Measurements from ENCODE around the gene ACER1.

The ACER1 gene

DNA sequence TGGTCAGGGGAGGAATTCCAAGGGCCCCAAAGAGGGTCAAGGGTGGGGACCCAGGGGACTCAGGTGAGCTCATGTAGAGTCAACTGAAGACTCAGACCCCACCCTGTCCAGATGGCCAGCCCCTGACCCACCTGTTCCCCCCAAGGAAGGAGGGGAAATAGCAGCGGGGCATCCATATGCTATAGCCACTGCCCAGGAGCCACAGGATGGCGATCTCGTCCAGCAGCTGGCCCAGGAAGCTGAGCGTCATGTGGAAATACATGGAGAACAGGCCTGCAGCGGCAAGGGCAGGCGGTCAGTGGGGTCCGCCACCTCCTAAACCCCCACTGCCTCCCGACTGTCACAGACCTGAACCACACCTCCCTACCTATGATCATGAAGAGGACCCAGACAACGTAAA, 21.4 kb downstream of the ACER1 start:
- TF ChIP-seq TAF1 (IDR thresholded peaks at IDR 0.05; ENCODE audit: borderline replicate concordance, insufficient read depth, low read length): no peak
- TF ChIP-seq SIN3A (IDR thresholded peaks at IDR 0.05; ENCODE audit: borderline replicate concordance, insufficient read depth, low read length): no peak
- no peak for TF ChIP-seq POLR2AphosphoS5 (IDR thresholded peaks at IDR 0.05; ENCODE audit: low read depth, low read length)
- TF ChIP-seq FOXP2 (optimal IDR thresholded peaks at IDR 0.05; ENCODE audit: borderline replicate concordance, extremely low read depth, extremely low read length, insufficient read depth): no peak
- TF ChIP-seq, protein P1, sequence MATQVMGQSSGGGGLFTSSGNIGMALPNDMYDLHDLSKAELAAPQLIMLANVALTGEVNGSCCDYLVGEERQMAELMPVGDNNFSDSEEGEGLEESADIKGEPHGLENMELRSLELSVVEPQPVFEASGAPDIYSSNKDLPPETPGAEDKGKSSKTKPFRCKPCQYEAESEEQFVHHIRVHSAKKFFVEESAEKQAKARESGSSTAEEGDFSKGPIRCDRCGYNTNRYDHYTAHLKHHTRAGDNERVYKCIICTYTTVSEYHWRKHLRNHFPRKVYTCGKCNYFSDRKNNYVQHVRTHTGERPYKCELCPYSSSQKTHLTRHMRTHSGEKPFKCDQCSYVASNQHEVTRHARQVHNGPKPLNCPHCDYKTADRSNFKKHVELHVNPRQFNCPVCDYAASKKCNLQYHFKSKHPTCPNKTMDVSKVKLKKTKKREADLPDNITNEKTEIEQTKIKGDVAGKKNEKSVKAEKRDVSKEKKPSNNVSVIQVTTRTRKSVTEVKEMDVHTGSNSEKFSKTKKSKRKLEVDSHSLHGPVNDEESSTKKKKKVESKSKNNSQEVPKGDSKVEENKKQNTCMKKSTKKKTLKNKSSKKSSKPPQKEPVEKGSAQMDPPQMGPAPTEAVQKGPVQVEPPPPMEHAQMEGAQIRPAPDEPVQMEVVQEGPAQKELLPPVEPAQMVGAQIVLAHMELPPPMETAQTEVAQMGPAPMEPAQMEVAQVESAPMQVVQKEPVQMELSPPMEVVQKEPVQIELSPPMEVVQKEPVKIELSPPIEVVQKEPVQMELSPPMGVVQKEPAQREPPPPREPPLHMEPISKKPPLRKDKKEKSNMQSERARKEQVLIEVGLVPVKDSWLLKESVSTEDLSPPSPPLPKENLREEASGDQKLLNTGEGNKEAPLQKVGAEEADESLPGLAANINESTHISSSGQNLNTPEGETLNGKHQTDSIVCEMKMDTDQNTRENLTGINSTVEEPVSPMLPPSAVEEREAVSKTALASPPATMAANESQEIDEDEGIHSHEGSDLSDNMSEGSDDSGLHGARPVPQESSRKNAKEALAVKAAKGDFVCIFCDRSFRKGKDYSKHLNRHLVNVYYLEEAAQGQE (IDR thresholded peaks at IDR 0.05; ENCODE audit: insufficient read depth in 1 of 2, low read depth in 2 of 2, low read length in 2 of 2): no peak

DNA sequence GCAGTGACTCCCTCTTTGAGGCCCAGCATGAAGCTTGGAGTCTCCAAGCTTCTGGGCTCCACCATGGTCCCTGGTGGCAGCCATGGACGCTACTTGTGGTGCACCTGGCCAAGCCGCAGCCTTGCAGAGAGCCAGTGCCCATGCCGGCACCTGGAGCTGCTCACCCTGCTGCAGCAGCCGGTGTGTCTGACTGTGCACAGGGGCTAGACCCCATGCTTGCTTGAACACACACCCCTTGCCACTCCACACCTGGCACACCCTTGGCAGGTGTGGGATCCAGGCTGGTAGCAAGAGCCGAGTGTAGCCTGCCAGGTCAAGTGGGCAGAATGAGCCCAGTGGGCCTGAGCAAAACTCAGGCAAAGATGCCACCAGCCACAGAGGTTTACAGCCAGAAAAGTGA, 35.0 kb downstream of the ACER1 start:
- TF ChIP-seq FOXP2 (optimal IDR thresholded peaks at IDR 0.05; ENCODE audit: borderline replicate concordance, extremely low read depth, extremely low read length, insufficient read depth): no peak
- TF ChIP-seq, protein P1 (IDR thresholded peaks at IDR 0.05; ENCODE audit: insufficient read depth in 1 of 2, low read depth in 2 of 2, low read length in 2 of 2): no peak
- TF ChIP-seq SIN3A (IDR thresholded peaks at IDR 0.05; ENCODE audit: borderline replicate concordance, insufficient read depth, low read length): no peak
- TF ChIP-seq POLR2AphosphoS5 (IDR thresholded peaks at IDR 0.05; ENCODE audit: low read depth, low read length): no peak
- TF ChIP-seq TAF1 (IDR thresholded peaks at IDR 0.05; ENCODE audit: borderline replicate concordance, insufficient read depth, low read length): no peak

DNA sequence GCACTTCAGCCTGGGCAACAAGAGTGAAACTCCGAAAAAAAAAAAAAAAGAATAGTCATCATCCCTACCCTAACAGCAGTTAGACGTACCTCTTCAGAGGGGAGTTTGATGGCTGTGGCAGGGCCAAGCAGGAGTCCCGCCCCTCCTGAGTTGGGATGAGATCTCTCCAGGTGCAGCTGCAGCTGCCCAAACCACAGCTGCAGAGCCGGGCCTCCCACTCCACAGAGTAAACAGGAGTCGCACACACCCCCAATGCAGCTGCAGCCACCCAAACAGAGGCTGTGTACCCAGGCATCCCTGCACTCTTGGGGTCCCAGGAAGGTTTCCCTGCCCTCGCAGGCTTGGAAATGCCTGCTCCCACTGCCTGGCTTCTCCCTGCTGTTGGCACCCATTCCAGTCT, 36.2 kb downstream of the ACER1 start:
- TF ChIP-seq, protein P1 (IDR thresholded peaks at IDR 0.05; ENCODE audit: insufficient read depth in 1 of 2, low read depth in 2 of 2, low read length in 2 of 2): no peak
- TF ChIP-seq SIN3A (IDR thresholded peaks at IDR 0.05; ENCODE audit: borderline replicate concordance, insufficient read depth, low read length) (no peak), POLR2AphosphoS5 (IDR thresholded peaks at IDR 0.05; ENCODE audit: low read depth, low read length) (no peak), TAF1 (IDR thresholded peaks at IDR 0.05; ENCODE audit: borderline replicate concordance, insufficient read depth, low read length) (no peak), FOXP2 (optimal IDR thresholded peaks at IDR 0.05; ENCODE audit: borderline replicate concordance, extremely low read depth, extremely low read length, insufficient read depth) (no peak)

DNA sequence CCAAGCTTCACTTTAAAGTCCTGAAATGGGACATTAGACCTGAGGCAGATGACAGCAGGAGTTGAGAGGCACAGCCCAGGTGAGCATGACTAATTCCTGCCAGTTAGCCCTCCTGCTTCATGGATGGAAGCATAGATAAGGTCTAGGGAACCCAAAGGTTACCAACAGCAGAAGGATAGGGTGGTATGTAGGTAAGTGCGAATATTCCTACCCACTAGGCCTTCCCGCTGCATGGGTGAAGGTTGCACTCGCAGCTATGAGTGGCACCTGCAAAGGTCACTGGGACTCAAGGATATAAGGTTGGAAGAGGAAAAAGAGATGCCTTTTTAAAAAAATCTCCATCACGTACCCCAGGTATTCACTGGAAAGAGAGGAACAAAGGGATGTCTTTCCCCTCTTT, 41.4 kb downstream of the ACER1 start:
- no peak for TF ChIP-seq POLR2AphosphoS5 (IDR thresholded peaks at IDR 0.05; ENCODE audit: low read depth, low read length)
- no peak for TF ChIP-seq SIN3A (IDR thresholded peaks at IDR 0.05; ENCODE audit: borderline replicate concordance, insufficient read depth, low read length)
- no peak for TF ChIP-seq FOXP2 (optimal IDR thresholded peaks at IDR 0.05; ENCODE audit: borderline replicate concordance, extremely low read depth, extremely low read length, insufficient read depth)
- TF ChIP-seq, protein P1 (IDR thresholded peaks at IDR 0.05; ENCODE audit: insufficient read depth in 1 of 2, low read depth in 2 of 2, low read length in 2 of 2): no peak
- no peak for TF ChIP-seq TAF1 (IDR thresholded peaks at IDR 0.05; ENCODE audit: borderline replicate concordance, insufficient read depth, low read length)

DNA sequence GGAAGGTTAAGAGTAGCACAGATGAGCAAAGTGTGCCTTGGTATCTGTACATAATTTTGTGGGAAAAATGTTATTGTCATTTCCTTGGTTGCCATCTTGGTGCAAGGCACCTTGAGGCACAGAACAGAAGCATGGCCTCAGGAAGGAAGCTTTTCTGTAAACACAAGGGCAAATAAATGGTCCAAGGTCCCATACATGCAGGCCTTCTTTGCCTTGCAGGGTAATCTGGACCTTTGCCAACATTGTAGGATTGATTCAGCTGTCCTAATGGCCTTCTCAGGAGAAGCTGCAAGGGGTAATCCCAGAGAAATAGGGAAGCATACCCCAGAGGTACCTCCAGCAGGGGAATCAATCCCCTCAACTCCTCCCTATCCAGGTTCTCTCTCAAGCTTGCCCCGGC, 44.7 kb downstream of the ACER1 start:
- TF ChIP-seq TAF1 (IDR thresholded peaks at IDR 0.05; ENCODE audit: borderline replicate concordance, insufficient read depth, low read length) (no peak), FOXP2 (optimal IDR thresholded peaks at IDR 0.05; ENCODE audit: borderline replicate concordance, extremely low read depth, extremely low read length, insufficient read depth) (no peak), POLR2AphosphoS5 (IDR thresholded peaks at IDR 0.05; ENCODE audit: low read depth, low read length) (no peak), SIN3A (IDR thresholded peaks at IDR 0.05; ENCODE audit: borderline replicate concordance, insufficient read depth, low read length) (no peak)
- TF ChIP-seq, protein P1 (IDR thresholded peaks at IDR 0.05; ENCODE audit: insufficient read depth in 1 of 2, low read depth in 2 of 2, low read length in 2 of 2): no peak
